Heart left ventricle (tissue), 13 donors: Measurements from ENCODE around the gene AJAP1.

Experiments
- POLR2A ChIP-seq, 2 donors: fragments of 450-650 bp; IDR thresholded peaks; one replicate each; pipeline ENCODE4 v1.6.1; 2017; ENCODE audit warnings: antibody characterized with exemption in 2 of 2, mild to moderate bottlenecking in 2 of 2, moderate library complexity in 2 of 2
- TF ChIP-seq, protein P1 (sequence below), 12 donors: fragments of 200-600 bp; sonication (generic) in 4 of 12; IDR thresholded peaks; one replicate each; pipeline versions ENCODE4 v1.5.0 to v1.8.0; 2018 to 2022; ENCODE audit warnings: antibody characterized with exemption in 12 of 12, mild to moderate bottlenecking in 5 of 12
- donor health status: ischemic (EF 13 %, LVEDD 7.1; RV severe dilation, severe dysfunction).
- donor health status: DM: no; HTN: yes; CAD: no.
- donor health status: DM: no; HTN: no; CAD: no.
- donor health status: ischemic (EF 25% LVEDD 6.9; RV normal size, moderate dysfunction).
- donor health status: ischemic (EF 25% LVEDD 5.7; RV mildly dilated, moderate dysfunction).
- donor health status: ischemic (EF 35%, LVEDD 5.7; RV mildly dilated, moderate dysfunction).
- donor health status: nonischemic (EF 11% LVEDD 7.7; RV severe dilation, severe dysfunction).
- donor health status: DM: yes; HTN: yes; CAD: no.
- donor health status: PGD.
- donor health status: ischemic (EF 29% LVEDD 5.4; RV normal size, mild dysfunction).
- donor health status: nonischemic (EF 23%, LVEDD 6.1; RV moderate dilation, normal function).

DNA sequence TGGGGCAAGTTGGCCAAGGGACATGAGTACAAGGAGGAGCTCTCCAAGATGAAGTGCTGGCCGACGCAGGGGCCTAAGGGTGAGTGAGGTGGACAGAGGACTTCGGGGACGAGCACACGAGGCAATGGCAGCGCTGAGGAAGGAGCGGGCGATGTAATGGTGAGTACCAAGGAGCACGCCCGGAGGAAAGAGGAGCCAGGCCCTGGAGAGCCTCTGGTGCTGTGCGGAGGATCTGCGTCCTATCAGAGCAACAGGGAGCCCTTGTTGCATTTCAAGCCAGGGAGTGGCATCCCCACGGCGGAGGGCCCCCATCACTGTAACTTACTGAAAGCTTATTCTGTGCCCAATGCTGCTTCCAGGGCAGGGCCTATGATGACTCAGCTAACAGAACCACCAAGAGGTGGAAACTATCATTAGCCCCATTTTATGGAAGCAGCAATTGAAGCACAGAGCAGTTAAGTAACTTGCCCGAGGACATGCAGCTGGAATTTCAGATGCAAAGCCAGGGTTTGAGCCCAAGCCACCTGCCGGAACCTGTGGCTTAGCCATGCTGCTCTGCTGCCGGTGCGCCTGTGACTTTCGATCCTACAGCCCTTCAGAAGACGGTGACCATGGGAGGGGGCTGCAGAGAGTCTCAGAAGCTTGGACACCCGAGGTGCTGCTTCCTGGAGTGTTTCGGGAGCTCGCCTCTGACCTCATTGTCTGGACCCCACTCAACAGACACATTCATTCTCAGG lies 17.6 kb upstream of the AJAP1 start:
- no peak for TF ChIP-seq POLR2A (IDR thresholded peaks at IDR 0.05)
- TF ChIP-seq, protein P1, sequence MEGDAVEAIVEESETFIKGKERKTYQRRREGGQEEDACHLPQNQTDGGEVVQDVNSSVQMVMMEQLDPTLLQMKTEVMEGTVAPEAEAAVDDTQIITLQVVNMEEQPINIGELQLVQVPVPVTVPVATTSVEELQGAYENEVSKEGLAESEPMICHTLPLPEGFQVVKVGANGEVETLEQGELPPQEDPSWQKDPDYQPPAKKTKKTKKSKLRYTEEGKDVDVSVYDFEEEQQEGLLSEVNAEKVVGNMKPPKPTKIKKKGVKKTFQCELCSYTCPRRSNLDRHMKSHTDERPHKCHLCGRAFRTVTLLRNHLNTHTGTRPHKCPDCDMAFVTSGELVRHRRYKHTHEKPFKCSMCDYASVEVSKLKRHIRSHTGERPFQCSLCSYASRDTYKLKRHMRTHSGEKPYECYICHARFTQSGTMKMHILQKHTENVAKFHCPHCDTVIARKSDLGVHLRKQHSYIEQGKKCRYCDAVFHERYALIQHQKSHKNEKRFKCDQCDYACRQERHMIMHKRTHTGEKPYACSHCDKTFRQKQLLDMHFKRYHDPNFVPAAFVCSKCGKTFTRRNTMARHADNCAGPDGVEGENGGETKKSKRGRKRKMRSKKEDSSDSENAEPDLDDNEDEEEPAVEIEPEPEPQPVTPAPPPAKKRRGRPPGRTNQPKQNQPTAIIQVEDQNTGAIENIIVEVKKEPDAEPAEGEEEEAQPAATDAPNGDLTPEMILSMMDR (IDR thresholded peaks at IDR 0.05), result no peak
